ENCODE results near the gene CIT.

CIT gene

GRCh38 chr12:119749666-119750065, 127.5 kb downstream of the CIT start:
- H3K4me3 ChIP-seq (ENCODE audit: low read length), result no peak overlapping the region
- no peak for TF ChIP-seq CTCF (conservative IDR thresholded peaks at IDR 0.05; ENCODE audit: low read length)
- DNase-seq (ENCODE audit: low read depth), result peak; percentile 41

GRCh38 chr12:119748497-119748896, 128.6 kb downstream of the CIT start:
- H3K4me3 ChIP-seq (ENCODE audit: low read length), result no peak overlapping the region
- TF ChIP-seq CTCF (conservative IDR thresholded peaks at IDR 0.05; ENCODE audit: low read length), result no peak
- DNase-seq (ENCODE audit: low read depth), result peak; percentile 43

- TF ChIP-seq CTCF (conservative IDR thresholded peaks at IDR 0.05; ENCODE audit: low read length), result no peak
- no peak for DNase-seq (ENCODE audit: low read depth)
- H3K4me3 ChIP-seq (ENCODE audit: low read length), result no peak overlapping the region
Observed at GRCh38 chr12:119746169-119746568, 131.0 kb downstream of the CIT start.

- no peak for DNase-seq (ENCODE audit: low read depth)
- no peak for TF ChIP-seq CTCF (conservative IDR thresholded peaks at IDR 0.05; ENCODE audit: low read length)
- H3K4me3 ChIP-seq (ENCODE audit: low read length), result no peak overlapping the region
Observed at GRCh38 chr12:119744900-119745606, 132.1 kb downstream of the CIT start.

- no peak for DNase-seq (ENCODE audit: low read depth)
- TF ChIP-seq CTCF (conservative IDR thresholded peaks at IDR 0.05; ENCODE audit: low read length), result no peak
- no peak overlapping the region for H3K4me3 ChIP-seq (ENCODE audit: low read length)
Observed at GRCh38 chr12:119742700-119743099, 134.4 kb downstream of the CIT start.

- TF ChIP-seq CTCF (conservative IDR thresholded peaks at IDR 0.05; ENCODE audit: low read length), result no peak
- DNase-seq (ENCODE audit: low read depth), result no peak
- no peak overlapping the region for H3K4me3 ChIP-seq (ENCODE audit: low read length)
Observed at GRCh38 chr12:119740830-119741229, 136.3 kb downstream of the CIT start.

- no peak for TF ChIP-seq CTCF (conservative IDR thresholded peaks at IDR 0.05; ENCODE audit: low read length)
- no peak overlapping the region for H3K4me3 ChIP-seq (ENCODE audit: low read length)
- no peak for DNase-seq (ENCODE audit: low read depth)
Observed at GRCh38 chr12:119735079-119735478, 142.0 kb downstream of the CIT start.

Data from AG10803 (cell line).